Progenitor cell of endocrine pancreas (in vitro differentiated cells): ENCODE results near the gene TACR2. TPM values are rescaled to one million over a fixed set of nuclear protein-coding genes. Genes with fewer than 3 reads are reported as not detected.
A peak's percentile ranks its signal among the peaks of the same experiment; 100 is the strongest.

Experiments used
- DNase-seq: peaks from one replicate; pipeline ENCODE4 v3.0.0; 2021; ENCODE audit warnings: low spot score; ENCODE audit not compliant: unreplicated experiment
- H3K27ac Mint-ChIP-seq: 2 replicates; pipeline ENCODE4 v1.8.0; 2021; ENCODE audit warnings: mild to moderate bottlenecking, moderate library complexity, mixed read lengths
- H3K27me3 Mint-ChIP-seq: 2 replicates; pipeline ENCODE4 v1.8.0; 2021; ENCODE audit warnings: mixed read lengths
- H3K36me3 Mint-ChIP-seq: 2 replicates; pipeline ENCODE4 v1.8.0; 2022; ENCODE audit warnings: mixed read lengths; ENCODE audit not compliant: insufficient read depth
- H3K4me1 Mint-ChIP-seq: 2 replicates; pipeline ENCODE4 v1.8.0; 2021; ENCODE audit warnings: low read depth, mixed read lengths
- H3K4me3 Mint-ChIP-seq: 2 replicates; pipeline ENCODE4 v1.8.0; 2021; ENCODE audit warnings: low read depth, mild to moderate bottlenecking, moderate library complexity, mixed read lengths
- H3K9me3 Mint-ChIP-seq: 2 replicates; pipeline ENCODE4 v1.8.0; 2021; ENCODE audit warnings: low read depth, mixed read lengths
- total RNA-seq: library from RNA; stranded (reverse); gene quantifications from 2 replicates; pipeline ENCODE4 v1.2.1, GENCODE V29; 2021
- TF ChIP-seq, protein P1 (sequence below): fragments of 200-600 bp; sonication (generic); IDR thresholded peaks from one replicate; pipeline ENCODE4 v1.5.0; 2021; ENCODE audit warnings: antibody characterized with exemption, mild to moderate bottlenecking; ENCODE audit not compliant: unreplicated experiment

TACR2 gene
- total RNA-seq, 1 donor from 2014 or later = not detected

GRCh38 chr10:69463886-69464285 lies 47.2 kb upstream of the TACR2 start:
- Mint-ChIP-seq H3K27me3 (no peaks in the 10 kb centered on the region), H3K27ac (no peak overlapping the region), H3K4me3 (no peak overlapping the region), H3K9me3 (no peaks in the 10 kb centered on the region), H3K4me1 (peaks cover 6% of the 10 kb centered on the region), H3K36me3 (no peaks in the 10 kb centered on the region)
- no peak for DNase-seq
- TF ChIP-seq, protein P1, sequence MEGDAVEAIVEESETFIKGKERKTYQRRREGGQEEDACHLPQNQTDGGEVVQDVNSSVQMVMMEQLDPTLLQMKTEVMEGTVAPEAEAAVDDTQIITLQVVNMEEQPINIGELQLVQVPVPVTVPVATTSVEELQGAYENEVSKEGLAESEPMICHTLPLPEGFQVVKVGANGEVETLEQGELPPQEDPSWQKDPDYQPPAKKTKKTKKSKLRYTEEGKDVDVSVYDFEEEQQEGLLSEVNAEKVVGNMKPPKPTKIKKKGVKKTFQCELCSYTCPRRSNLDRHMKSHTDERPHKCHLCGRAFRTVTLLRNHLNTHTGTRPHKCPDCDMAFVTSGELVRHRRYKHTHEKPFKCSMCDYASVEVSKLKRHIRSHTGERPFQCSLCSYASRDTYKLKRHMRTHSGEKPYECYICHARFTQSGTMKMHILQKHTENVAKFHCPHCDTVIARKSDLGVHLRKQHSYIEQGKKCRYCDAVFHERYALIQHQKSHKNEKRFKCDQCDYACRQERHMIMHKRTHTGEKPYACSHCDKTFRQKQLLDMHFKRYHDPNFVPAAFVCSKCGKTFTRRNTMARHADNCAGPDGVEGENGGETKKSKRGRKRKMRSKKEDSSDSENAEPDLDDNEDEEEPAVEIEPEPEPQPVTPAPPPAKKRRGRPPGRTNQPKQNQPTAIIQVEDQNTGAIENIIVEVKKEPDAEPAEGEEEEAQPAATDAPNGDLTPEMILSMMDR = no peak

GRCh38 chr10:69461243-69462025 lies 44.7 kb upstream of the TACR2 start:
- no peaks in the 10 kb centered on the region for H3K36me3 Mint-ChIP-seq
- no peak overlapping the region for H3K27ac Mint-ChIP-seq
- H3K27me3 Mint-ChIP-seq = no peaks in the 10 kb centered on the region
- H3K4me1 Mint-ChIP-seq = peaks cover 9% of the 10 kb centered on the region
- TF ChIP-seq, protein P1 = no peak
- H3K9me3 Mint-ChIP-seq = no peaks in the 10 kb centered on the region
- no peak overlapping the region for H3K4me3 Mint-ChIP-seq
- DNase-seq = no peak

DNA sequence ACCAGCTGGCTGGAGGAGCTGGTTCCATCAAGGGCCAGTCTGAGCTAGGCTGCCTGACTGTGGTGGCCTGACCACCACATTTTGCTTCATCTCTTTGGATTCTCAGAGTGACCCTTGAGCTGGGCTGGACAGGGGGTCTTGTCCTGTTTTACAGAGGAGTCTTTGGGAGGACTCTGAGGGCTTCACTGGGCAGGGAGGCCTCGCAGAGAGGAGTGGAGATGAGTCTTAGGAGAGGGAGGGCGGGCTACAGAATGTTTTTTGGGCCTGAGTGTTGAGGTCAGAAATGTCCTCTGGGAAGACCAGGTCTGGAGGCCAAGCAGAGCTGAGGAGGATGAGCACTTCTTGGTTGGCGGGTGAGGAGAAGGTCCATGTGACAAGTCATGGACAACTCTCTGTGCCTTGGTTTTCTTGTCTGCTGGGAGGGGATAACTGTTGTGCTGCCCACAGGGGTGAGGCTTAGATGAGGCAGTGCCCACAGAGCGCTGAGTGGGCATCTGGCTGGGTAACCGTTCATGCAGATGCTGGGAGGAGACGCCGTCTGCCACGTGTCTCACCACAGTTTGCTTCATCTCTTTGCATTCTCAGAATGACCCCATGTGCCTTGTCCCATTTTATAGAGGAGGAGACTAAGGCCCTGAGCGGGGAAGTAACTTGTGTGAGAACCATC lies 44.0 kb upstream of the TACR2 start:
- peaks cover 9% of the 10 kb centered on the region for H3K4me1 Mint-ChIP-seq
- no peaks in the 10 kb centered on the region for H3K27me3 Mint-ChIP-seq
- DNase-seq = no peak
- H3K27ac Mint-ChIP-seq = no peak overlapping the region
- no peak overlapping the region for H3K4me3 Mint-ChIP-seq
- no peaks in the 10 kb centered on the region for H3K36me3 Mint-ChIP-seq
- TF ChIP-seq, protein P1 = no peak
- H3K9me3 Mint-ChIP-seq = no peaks in the 10 kb centered on the region

DNA sequence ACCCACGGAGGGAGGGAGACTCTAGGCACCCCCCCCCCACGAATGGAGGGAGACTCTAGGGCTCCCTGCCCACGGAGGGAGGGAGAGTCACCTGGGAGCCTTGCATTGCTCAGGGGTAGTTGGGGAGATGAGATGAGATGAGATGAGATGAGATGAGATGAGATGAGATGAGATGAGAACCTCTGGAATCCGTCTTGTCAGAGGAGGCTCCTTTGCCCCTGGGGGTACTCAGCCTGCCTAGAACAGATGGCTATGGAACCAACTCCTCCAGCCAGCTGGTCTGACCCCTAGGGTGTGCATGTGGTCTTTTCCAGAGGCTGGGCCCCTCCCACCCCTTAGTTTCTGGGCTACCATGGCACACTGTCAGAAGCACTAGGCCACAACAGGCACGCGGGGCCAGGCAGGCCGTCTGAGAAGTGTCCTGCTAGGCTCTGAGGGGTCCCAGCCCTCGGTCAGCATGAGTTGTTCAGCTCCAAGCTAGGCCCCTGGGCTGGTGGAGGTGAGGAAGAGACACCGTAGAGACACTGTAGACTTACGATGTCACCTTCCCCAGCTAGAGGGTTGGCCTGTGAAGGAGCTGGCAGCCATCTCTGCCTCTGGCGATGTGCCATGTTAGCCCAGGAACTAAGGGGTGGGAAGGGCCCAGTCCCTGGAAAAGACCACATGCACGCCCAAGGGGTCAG lies 43.3 kb upstream of the TACR2 start:
- TF ChIP-seq, protein P1 = no peak
- Mint-ChIP-seq H3K36me3 (no peaks in the 10 kb centered on the region), H3K27me3 (no peaks in the 10 kb centered on the region), H3K4me3 (no peak overlapping the region), H3K27ac (no peak overlapping the region), H3K4me1 (peaks cover 9% of the 10 kb centered on the region), H3K9me3 (no peaks in the 10 kb centered on the region)
- no peak for DNase-seq

- no peak overlapping the region for H3K4me3 Mint-ChIP-seq
- H3K27ac Mint-ChIP-seq = peak overlapping the region; percentile 38
- TF ChIP-seq, protein P1 = no peak
- peaks cover 9% of the 10 kb centered on the region for H3K4me1 Mint-ChIP-seq
- DNase-seq = no peak
- no peaks in the 10 kb centered on the region for H3K27me3 Mint-ChIP-seq
- H3K36me3 Mint-ChIP-seq = no peaks in the 10 kb centered on the region
- no peaks in the 10 kb centered on the region for H3K9me3 Mint-ChIP-seq
These were observed 42.5 kb upstream of the TACR2 start for GRCh38 chr10:69459101-69459790.
